IPS DF 19.7 (cell line): ENCODE results near the gene KRTAP12-2.
"Not testable (repeated sequence)": the region's sequence is repeated elsewhere in the genome, so short reads cannot be mapped to it uniquely, and the experiment has no call there.

ENCODE experiments used
- DNase-seq: peaks from one replicate; pipeline ENCODE4 v3.0.0-alpha.2; 2013; ENCODE audit warnings: low read depth, low spot score

Gene KRTAP12-2

GRCh38 chr21:44627181-44627822, 39.4 kb downstream of the KRTAP12-2 start:
- DNase-seq: not testable (repeated sequence)

- no peak for DNase-seq
Measured at GRCh38 chr21:44626673-44627143, 40.0 kb downstream of the KRTAP12-2 start, which contains the start of gene KRTAP10-9. TSS of gene KRTAP10-9 (plus strand) at chr21:44627093. CDS start at chr21:44627172, 79 bp downstream.

GRCh38 chr21:44626262-44626661, 40.5 kb downstream of the KRTAP12-2 start:
- no peak for DNase-seq

- no peak for DNase-seq
Measured at GRCh38 chr21:44625756-44626155, 41.0 kb downstream of the KRTAP12-2 start.

GRCh38 chr21:44623575-44623974, 43.2 kb downstream of the KRTAP12-2 start:
- no peak for DNase-seq

GRCh38 chr21:44619886-44620285, 46.8 kb downstream of the KRTAP12-2 start:
- DNase-seq: no peak

- no peak for DNase-seq
Measured at GRCh38 chr21:44618909-44619308, 47.8 kb downstream of the KRTAP12-2 start.

GRCh38 chr21:44618504-44618903, 48.2 kb downstream of the KRTAP12-2 start:
- DNase-seq: no peak

- no peak for DNase-seq
Measured at GRCh38 chr21:44617071-44617501, 49.6 kb downstream of the KRTAP12-2 start.

- DNase-seq: no peak
Measured at GRCh38 chr21:44616591-44616926, 50.2 kb downstream of the KRTAP12-2 start.
